ENCODE measurements around the gene RPL9. TPM values are rescaled to one million over a fixed set of nuclear protein-coding genes. Genes with fewer than 3 reads are reported as not detected.

The RPL9 gene
- total RNA-seq, 1 experiment from 2014 or later = 1,657 TPM

DNA sequence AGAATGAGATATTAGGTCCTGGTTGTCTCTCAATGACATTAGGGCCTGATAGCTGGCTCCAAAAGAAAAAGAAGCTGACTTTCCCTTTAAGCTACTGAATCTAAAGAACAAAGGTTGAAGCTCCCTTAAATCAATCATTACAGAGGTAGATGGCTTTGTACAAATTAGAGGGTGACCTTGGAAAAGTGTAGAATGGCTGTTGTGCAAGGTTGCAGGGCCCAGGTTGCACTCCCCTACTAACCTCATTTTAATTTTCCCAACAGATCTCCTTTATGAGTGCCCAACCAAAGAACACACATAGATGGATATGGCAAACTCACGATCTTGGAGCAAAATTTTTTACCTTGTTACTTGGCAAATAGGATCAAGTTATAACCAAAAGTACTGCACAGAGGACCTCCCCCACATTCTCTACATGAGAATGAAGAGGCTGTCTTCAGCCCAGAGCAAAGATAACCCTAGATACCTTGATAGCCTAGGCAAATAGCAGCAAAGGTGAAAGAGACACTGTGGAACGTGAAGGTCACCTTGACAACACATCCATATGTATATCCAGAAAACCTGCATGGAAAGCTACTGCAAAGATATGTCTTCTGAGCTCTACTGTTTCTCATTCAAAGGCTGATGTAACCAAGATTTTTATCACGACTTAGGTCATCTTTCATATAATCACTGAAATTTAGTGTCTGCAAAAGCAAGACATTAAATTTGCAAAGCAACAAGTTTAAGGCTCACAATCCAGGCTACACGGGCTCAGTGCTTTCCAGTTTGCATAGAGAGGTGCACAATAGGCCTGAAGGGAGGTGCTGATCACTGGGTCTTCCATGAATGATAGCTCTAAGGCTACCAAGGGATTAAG lies 29.0 kb downstream of the RPL9 start (continued):
- TF ChIP-seq FOSL1 (IDR thresholded peaks at IDR 0.05; ENCODE audit: low read depth) (no peak), POLR2AphosphoS5 (IDR thresholded peaks at IDR 0.05; ENCODE audit: low read depth, low read length) (no peak)

DNA sequence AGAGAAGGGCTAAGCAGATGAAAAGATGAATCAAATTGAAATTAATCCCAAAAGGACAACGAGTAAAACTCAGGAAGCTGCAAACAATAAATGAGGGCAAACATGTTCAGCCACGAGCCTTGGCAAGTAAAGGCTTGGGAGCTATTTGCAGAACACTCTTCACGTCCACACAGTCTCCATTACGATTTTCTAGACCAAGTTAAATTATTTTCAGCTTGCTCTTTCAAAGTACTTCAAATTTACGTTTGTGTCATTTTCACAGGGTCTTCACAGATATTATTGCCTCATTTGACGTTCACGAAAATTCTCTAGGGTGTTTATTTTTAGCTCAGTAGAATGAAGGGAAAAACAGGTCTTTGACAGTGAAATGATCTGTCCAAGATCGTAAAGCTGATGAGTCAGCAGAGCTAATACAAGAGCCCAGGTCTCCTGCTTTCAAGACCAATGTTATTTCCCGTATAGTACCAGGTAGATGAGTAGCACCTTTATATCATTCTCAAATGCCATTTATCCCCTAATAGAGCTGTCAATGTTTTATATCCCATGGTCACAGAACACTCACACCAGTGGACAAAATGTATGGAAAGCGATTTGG lies 31.1 kb downstream of the RPL9 start:
- H3K4me2 ChIP-seq (ENCODE audit: low read length) = no peak overlapping the region
- no peak overlapping the region for H3K4me3 ChIP-seq (replicated peaks in 1 of 2; ENCODE audit: low read depth in 1 of 2, low read length in 2 of 2)
- RAD21 ChIA-PET (ENCODE audit: low non-redundant PET in 1 of 2, low total read pairs in 2 of 2, uncharacterized antibody in 2 of 2, unreplicated experiment in 2 of 2) = no interaction called here
- peak overlapping the region; percentile 78 for H2AFZ ChIP-seq (ENCODE audit: low read depth, low read length, poor library complexity, severe bottlenecking)
- DNase-seq (ENCODE audit: low read depth, low spot score) = no peak
- H3K4me1 ChIP-seq (ENCODE audit: control insufficient read depth in 1 of 2, insufficient read depth in 2 of 2, low read length in 2 of 2) = no peaks in the 10 kb centered on the region
- no peak overlapping the region for H3K9ac ChIP-seq (ENCODE audit: low read length)
- no peak for ATAC-seq
- TF ChIP-seq EZH2phosphoT487 (IDR thresholded peaks at IDR 0.05; ENCODE audit: borderline replicate concordance) (no peak), CBX3 (IDR thresholded peaks at IDR 0.05; ENCODE audit: low read depth) (no peak), CTCF (IDR thresholded peaks at IDR 0.05 in 2 of 3, conservative IDR thresholded peaks at IDR 0.05 in 1 of 3; ENCODE audit: borderline replicate concordance in 1 of 3, insufficient read depth in 1 of 3, low read depth in 2 of 3, low read length in 2 of 3) (no peak), FOSL1 (IDR thresholded peaks at IDR 0.05; ENCODE audit: low read depth) (no peak), SIN3A (IDR thresholded peaks at IDR 0.05; ENCODE audit: low read depth) (no peak), MAX (IDR thresholded peaks at IDR 0.05) (no peak), TCF7L2 (IDR thresholded peaks at IDR 0.05; ENCODE audit: borderline replicate concordance, extremely low read depth, insufficient read depth, insufficient read length) (no peak), SP1 (IDR thresholded peaks at IDR 0.05; ENCODE audit: low read depth) (no peak), RAD21 (IDR thresholded peaks at IDR 0.05; ENCODE audit: low read depth) (no peak), SRF (IDR thresholded peaks at IDR 0.05; ENCODE audit: low read depth) (no peak), EGR1 (IDR thresholded peaks at IDR 0.05; ENCODE audit: low read depth) (no peak), JUND (IDR thresholded peaks at IDR 0.05) (no peak)
- no peaks in the 10 kb centered on the region for H4K20me1 ChIP-seq (ENCODE audit: insufficient read depth)
- H3K27me3 ChIP-seq (ENCODE audit: insufficient read depth, low read length) = no peaks in the 10 kb centered on the region
- H3K9me3 ChIP-seq (ENCODE audit: control insufficient read depth in 1 of 2, insufficient read depth in 1 of 2, low read depth in 1 of 2, low read length in 2 of 2) = no peaks in the 10 kb centered on the region
- intact Hi-C loops (cut with micrococcal nuclease) = no loop called here
- H3K79me2 ChIP-seq (ENCODE audit: insufficient read depth, low read length) = no peaks in the 10 kb centered on the region
- H3K36me3 ChIP-seq (ENCODE audit: control insufficient read depth in 1 of 2, insufficient read depth in 2 of 2, low read length in 2 of 2) = no peaks in the 10 kb centered on the region
- POLR2A ChIA-PET = interaction anchor here (0.9 kb wide), 1 partner anchor 31 kb away, joined by 3 read pairs; the partner anchor contains the start of genes LIAS and RPL9
- no peak overlapping the region for H3K27ac ChIP-seq (ENCODE audit: low read depth, low read length)
- CTCF ChIA-PET = no interaction called here
- BruUV-seq (replicated peaks) = no TSS peak
- no peaks in the 10 kb centered on the region for H3K9me2 ChIP-seq (ENCODE audit: insufficient read depth)

Measured in HCT116 (cell line).